Activated naive CD8-positive, alpha-beta T cell treated with anti-CD3 and anti-CD28 coated beads for 36 hours (primary cell): Measurements from ENCODE around the gene PTPRG. TPM values are rescaled to one million over a fixed set of nuclear protein-coding genes. Genes with fewer than 3 reads are reported as not detected.

ENCODE experiments used
- DNase-seq: peaks from one replicate; pipeline ENCODE4 v3.0.0; 2021
- H3K27ac Mint-ChIP-seq: one replicate; pipeline ENCODE4 v1.8.0; 2022; ENCODE audit warnings: mild to moderate bottlenecking, moderate library complexity, mixed read lengths
- H3K27me3 Mint-ChIP-seq: one replicate; pipeline ENCODE4 v1.8.0; 2022; ENCODE audit warnings: mild to moderate bottlenecking, mixed read lengths
- H3K36me3 Mint-ChIP-seq: one replicate; pipeline ENCODE4 v1.8.0; 2021; ENCODE audit warnings: mild to moderate bottlenecking, mixed read lengths
- H3K4me1 Mint-ChIP-seq: one replicate; pipeline ENCODE4 v1.8.0; 2021; ENCODE audit warnings: mixed read lengths
- H3K4me3 Mint-ChIP-seq: one replicate; pipeline ENCODE4 v1.8.0; 2022; ENCODE audit warnings: mild to moderate bottlenecking, moderate library complexity, mixed read lengths
- H3K9me3 Mint-ChIP-seq: one replicate; pipeline ENCODE4 v1.8.0; 2022; ENCODE audit warnings: mixed read lengths
- total RNA-seq, 2 experiments: library from RNA; stranded (reverse); gene quantifications; one replicate each; pipeline ENCODE4 v1.2.3, GENCODE V29; 2021

PTPRG gene
- total RNA-seq, 2 experiments from 2014 or later: 0.06 to 0.16 TPM

- Mint-ChIP-seq H3K4me1 (no peaks in the 10 kb centered on the region), H3K27me3 (peaks cover 5% of the 10 kb centered on the region), H3K9me3 (peaks cover 1% of the 10 kb centered on the region), H3K4me3 (no peak overlapping the region), H3K36me3 (no peaks in the 10 kb centered on the region), H3K27ac (no peak overlapping the region)
- DNase-seq: no peak
Measured at GRCh38 chr3:61943975-61944374, 382.6 kb downstream of the PTPRG start.

- Mint-ChIP-seq H3K27me3 (peaks cover 5% of the 10 kb centered on the region), H3K27ac (no peak overlapping the region), H3K36me3 (no peaks in the 10 kb centered on the region), H3K9me3 (peaks cover 1% of the 10 kb centered on the region), H3K4me3 (no peak overlapping the region), H3K4me1 (no peaks in the 10 kb centered on the region)
- no peak for DNase-seq
Measured at GRCh38 chr3:61944726-61945125, 383.4 kb downstream of the PTPRG start.

DNA sequence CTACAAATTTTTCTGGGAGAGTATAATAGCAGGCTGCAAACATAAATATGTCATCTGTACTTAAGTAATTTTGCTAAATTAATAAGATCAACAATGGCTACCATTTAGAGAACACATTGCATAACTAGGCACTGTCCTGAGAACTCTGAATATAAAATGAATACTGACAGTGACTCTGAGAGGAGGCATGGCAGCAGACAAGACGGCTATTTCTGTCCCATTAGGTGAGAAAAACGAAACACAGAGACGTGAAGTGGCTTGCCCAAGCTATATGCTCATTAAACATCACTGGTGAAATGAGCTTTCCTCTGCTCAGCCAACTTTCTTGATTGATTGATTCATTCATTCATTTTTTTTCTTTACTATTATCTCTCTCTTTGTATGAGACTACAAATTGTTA is 384.3 kb downstream of the PTPRG start:
- H3K27me3 Mint-ChIP-seq: peaks cover 5% of the 10 kb centered on the region
- H3K27ac Mint-ChIP-seq: no peak overlapping the region
- no peaks in the 10 kb centered on the region for H3K4me1 Mint-ChIP-seq
- H3K36me3 Mint-ChIP-seq: no peaks in the 10 kb centered on the region
- peaks cover 1% of the 10 kb centered on the region for H3K9me3 Mint-ChIP-seq
- DNase-seq: no peak
- H3K4me3 Mint-ChIP-seq: no peak overlapping the region

DNA sequence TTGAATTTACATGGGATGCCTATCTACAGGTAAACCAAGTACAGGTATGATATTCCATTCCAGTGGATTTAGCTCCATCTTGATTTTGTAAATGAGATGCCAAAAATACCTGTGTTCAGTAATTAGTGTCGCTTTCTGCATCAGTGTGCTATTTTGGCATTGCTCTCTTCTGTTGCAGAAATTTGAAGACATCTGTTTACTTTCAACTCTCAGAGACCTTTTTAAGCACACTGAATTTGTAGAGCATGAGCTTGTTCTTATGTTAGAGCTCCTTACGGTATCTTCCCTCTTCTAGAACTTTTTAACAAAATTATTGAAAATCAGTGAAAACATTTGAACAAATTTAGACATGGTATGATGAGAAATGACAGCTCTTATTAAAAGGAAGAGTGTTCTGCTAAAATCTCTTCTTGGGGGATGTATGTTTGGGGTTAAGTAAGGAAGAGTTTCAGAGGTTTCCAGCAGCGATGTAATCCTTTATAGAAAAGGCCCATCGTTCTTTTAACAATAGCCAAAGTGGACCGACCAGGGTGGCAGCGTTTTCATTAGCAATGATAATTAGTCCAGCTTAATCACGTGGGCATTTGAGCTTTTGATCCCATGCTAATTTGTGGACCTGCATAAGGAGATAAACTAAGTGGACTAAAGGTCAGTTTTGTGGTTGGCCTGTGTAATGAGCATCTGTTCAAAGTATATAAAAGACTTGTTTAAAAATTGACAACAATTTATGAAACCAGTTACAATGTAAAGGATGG is 385.4 kb downstream of the PTPRG start:
- peaks cover 8% of the 10 kb centered on the region for H3K27me3 Mint-ChIP-seq
- H3K27ac Mint-ChIP-seq: no peak overlapping the region
- no peaks in the 10 kb centered on the region for H3K36me3 Mint-ChIP-seq
- H3K9me3 Mint-ChIP-seq: peaks cover 1% of the 10 kb centered on the region
- H3K4me1 Mint-ChIP-seq: no peaks in the 10 kb centered on the region
- H3K4me3 Mint-ChIP-seq: no peak overlapping the region
- DNase-seq: no peak

GRCh38 chr3:61947456-61947855 is 386.1 kb downstream of the PTPRG start:
- Mint-ChIP-seq H3K27me3 (peaks cover 8% of the 10 kb centered on the region), H3K27ac (no peak overlapping the region), H3K4me1 (no peaks in the 10 kb centered on the region), H3K9me3 (no peaks in the 10 kb centered on the region), H3K36me3 (no peaks in the 10 kb centered on the region), H3K4me3 (no peak overlapping the region)
- DNase-seq: no peak

- Mint-ChIP-seq H3K4me1 (no peaks in the 10 kb centered on the region), H3K36me3 (no peaks in the 10 kb centered on the region), H3K27ac (no peak overlapping the region), H3K4me3 (no peak overlapping the region), H3K9me3 (no peaks in the 10 kb centered on the region), H3K27me3 (peaks cover 3% of the 10 kb centered on the region)
- no peak for DNase-seq
Measured at GRCh38 chr3:61948699-61949305, 387.4 kb downstream of the PTPRG start.

DNA sequence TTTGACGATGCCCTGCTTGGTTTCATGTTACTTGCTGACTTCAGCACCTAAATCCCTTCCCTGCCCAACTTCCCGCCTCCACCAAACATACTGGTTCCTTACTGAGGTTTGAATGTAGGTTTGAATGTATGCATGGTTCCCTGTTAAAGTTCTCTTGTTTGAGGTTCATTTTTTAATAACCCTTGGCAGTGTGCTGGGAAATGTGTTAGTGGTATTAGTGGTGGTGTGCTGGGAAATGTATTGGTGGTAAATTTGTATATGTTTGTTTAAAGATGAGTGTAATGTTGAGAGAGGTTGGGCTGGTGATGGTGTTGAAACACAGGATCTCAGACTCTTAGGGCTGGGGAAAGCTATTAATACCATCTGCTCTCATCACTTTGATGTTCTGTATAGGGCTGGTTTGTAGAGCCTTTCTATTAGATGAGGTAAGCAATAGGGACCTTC is 392.7 kb downstream of the PTPRG start:
- Mint-ChIP-seq H3K27me3 (peaks cover 7% of the 10 kb centered on the region), H3K9me3 (no peaks in the 10 kb centered on the region), H3K36me3 (no peaks in the 10 kb centered on the region), H3K4me1 (no peaks in the 10 kb centered on the region), H3K27ac (no peak overlapping the region), H3K4me3 (no peak overlapping the region)
- DNase-seq: no peak

- DNase-seq: no peak
- Mint-ChIP-seq H3K27me3 (peaks cover 14% of the 10 kb centered on the region), H3K4me3 (no peak overlapping the region), H3K9me3 (no peaks in the 10 kb centered on the region), H3K4me1 (no peaks in the 10 kb centered on the region), H3K27ac (no peak overlapping the region), H3K36me3 (no peaks in the 10 kb centered on the region)
Measured at GRCh38 chr3:61955483-61955882, 394.1 kb downstream of the PTPRG start.

GRCh38 chr3:61956236-61956635 is 394.9 kb downstream of the PTPRG start:
- no peaks in the 10 kb centered on the region for H3K36me3 Mint-ChIP-seq
- no peaks in the 10 kb centered on the region for H3K9me3 Mint-ChIP-seq
- no peaks in the 10 kb centered on the region for H3K4me1 Mint-ChIP-seq
- no peak overlapping the region for H3K27ac Mint-ChIP-seq
- H3K27me3 Mint-ChIP-seq: peaks cover 12% of the 10 kb centered on the region
- no peak overlapping the region for H3K4me3 Mint-ChIP-seq
- DNase-seq: no peak

- Mint-ChIP-seq H3K36me3 (no peaks in the 10 kb centered on the region), H3K4me1 (no peaks in the 10 kb centered on the region), H3K9me3 (no peaks in the 10 kb centered on the region), H3K4me3 (no peak overlapping the region), H3K27ac (no peak overlapping the region), H3K27me3 (peaks cover 10% of the 10 kb centered on the region)
- no peak for DNase-seq
Measured at GRCh38 chr3:61957259-61957658, 395.9 kb downstream of the PTPRG start.

DNA sequence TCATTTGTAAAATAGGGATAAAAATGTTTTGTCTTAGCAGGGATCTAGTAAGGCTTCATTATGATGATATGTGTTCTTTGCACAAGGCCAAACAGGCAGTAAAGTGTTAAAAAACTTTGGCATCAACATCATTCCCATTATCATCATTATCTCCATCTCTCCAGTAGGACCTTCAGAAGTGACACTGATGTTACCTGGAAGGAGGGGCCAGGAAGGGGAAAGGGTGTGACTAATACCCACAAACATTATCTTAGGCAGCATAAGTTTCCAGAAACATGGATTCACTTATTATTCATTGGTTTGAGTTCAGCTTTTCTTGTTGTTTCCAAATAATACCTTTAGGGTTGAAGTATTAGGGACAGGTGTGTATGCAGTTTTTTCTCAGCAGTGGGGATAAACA is 399.6 kb downstream of the PTPRG start:
- H3K4me1 Mint-ChIP-seq: no peaks in the 10 kb centered on the region
- no peaks in the 10 kb centered on the region for H3K9me3 Mint-ChIP-seq
- no peaks in the 10 kb centered on the region for H3K36me3 Mint-ChIP-seq
- H3K27ac Mint-ChIP-seq: no peak overlapping the region
- peaks cover 10% of the 10 kb centered on the region for H3K27me3 Mint-ChIP-seq
- no peak overlapping the region for H3K4me3 Mint-ChIP-seq
- DNase-seq: no peak

DNA sequence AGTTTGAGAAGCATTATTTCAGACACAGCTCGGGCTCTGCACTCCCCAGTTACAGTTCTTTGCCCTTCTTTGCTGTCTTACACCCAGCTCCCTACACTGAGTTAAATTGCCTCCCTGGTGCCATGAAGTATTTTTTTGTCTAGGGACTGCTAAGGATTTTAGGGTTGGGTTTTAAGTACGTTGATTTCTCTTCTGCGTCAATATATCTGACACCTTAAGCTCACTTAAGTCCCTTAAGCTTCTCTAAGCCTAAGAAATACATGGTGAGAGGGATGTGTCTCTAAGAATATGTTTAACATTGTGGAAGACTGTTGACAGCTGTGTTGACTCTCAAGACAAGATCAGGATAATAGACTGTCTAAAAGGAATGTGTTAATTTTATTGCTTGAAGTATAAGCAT is 400.5 kb downstream of the PTPRG start:
- Mint-ChIP-seq H3K4me1 (no peaks in the 10 kb centered on the region), H3K27me3 (peaks cover 8% of the 10 kb centered on the region), H3K27ac (no peak overlapping the region), H3K36me3 (no peaks in the 10 kb centered on the region), H3K4me3 (no peak overlapping the region), H3K9me3 (no peaks in the 10 kb centered on the region)
- DNase-seq: no peak

GRCh38 chr3:61964566-61964965 is 403.2 kb downstream of the PTPRG start:
- Mint-ChIP-seq H3K27me3 (peaks cover 6% of the 10 kb centered on the region), H3K36me3 (no peaks in the 10 kb centered on the region), H3K4me1 (no peaks in the 10 kb centered on the region), H3K4me3 (no peak overlapping the region), H3K9me3 (no peaks in the 10 kb centered on the region), H3K27ac (no peak overlapping the region)
- DNase-seq: no peak

DNA sequence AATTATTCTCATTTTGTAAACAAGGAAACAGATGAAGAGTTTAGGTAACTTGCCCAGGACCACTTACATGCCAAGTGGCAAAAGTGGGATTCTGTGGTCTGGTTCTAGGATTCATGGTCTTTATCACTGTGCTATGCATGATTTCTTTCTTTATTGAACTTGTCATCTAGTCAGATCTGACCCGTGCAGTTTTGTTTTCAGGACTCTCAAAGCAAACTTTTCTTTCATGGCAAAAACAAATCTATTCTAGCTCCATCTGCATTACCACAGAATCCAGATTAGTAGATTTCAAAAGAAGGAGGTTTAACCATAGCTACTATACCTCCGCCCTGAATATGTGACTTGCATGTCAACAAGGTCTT is 404.4 kb downstream of the PTPRG start:
- no peak for DNase-seq
- H3K4me3 Mint-ChIP-seq: no peak overlapping the region
- no peaks in the 10 kb centered on the region for H3K36me3 Mint-ChIP-seq
- H3K4me1 Mint-ChIP-seq: no peaks in the 10 kb centered on the region
- no peak overlapping the region for H3K27ac Mint-ChIP-seq
- no peaks in the 10 kb centered on the region for H3K9me3 Mint-ChIP-seq
- H3K27me3 Mint-ChIP-seq: no peaks in the 10 kb centered on the region

DNA sequence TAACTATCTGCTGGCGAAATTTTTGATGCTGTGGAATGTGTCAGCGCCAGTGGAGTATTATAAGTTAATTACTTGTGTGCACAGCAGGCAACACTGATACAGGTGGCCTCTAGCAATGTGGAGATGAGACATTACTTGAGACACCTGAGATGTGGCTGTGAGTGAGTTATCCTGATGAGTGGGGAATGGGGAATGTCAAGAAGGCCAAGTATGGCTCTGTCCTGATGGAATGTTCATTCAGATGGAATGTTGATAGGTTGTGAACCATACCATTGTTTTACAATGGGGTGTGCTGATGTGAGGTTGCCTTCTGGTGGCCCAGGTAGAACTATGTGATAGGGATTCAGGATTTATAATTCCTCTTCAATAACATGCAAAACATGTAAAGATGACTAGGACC is 404.8 kb downstream of the PTPRG start:
- H3K27me3 Mint-ChIP-seq: no peaks in the 10 kb centered on the region
- H3K27ac Mint-ChIP-seq: no peak overlapping the region
- H3K4me3 Mint-ChIP-seq: no peak overlapping the region
- no peaks in the 10 kb centered on the region for H3K36me3 Mint-ChIP-seq
- no peaks in the 10 kb centered on the region for H3K4me1 Mint-ChIP-seq
- DNase-seq: no peak
- H3K9me3 Mint-ChIP-seq: no peaks in the 10 kb centered on the region

GRCh38 chr3:61967019-61967418 is 405.6 kb downstream of the PTPRG start:
- Mint-ChIP-seq H3K36me3 (no peaks in the 10 kb centered on the region), H3K27ac (no peak overlapping the region), H3K4me3 (no peak overlapping the region), H3K27me3 (no peaks in the 10 kb centered on the region), H3K4me1 (no peaks in the 10 kb centered on the region), H3K9me3 (no peaks in the 10 kb centered on the region)
- DNase-seq: no peak
